Esophagus muscularis mucosa (tissue), 4 donors: Measurements from ENCODE around the gene AIP.

Source experiments
- CTCF ChIP-seq, 3 experiments: fragments of 200-600 bp in 2 of 3; fragments of 450-650 bp in 1 of 3; sonication (generic) in 2 of 3; IDR thresholded peaks; one replicate each; pipeline ENCODE4 v1.5.1; 2017 to 2019; ENCODE audit warnings: antibody characterized with exemption in 3 of 3, mild to moderate bottlenecking in 2 of 3, moderate library complexity in 1 of 3
- EP300 ChIP-seq: sonication (generic); formaldehyde crosslinking; IDR thresholded peaks from one replicate; pipeline ENCODE4 v1.6.1; 2017; ENCODE audit warnings: antibody characterized with exemption
- POLR2A ChIP-seq: fragments of 450-650 bp; IDR thresholded peaks from one replicate; pipeline ENCODE4 v1.6.1; 2017; ENCODE audit warnings: antibody characterized with exemption, moderate library complexity, mild to moderate bottlenecking, low read depth

GRCh38 chr11:67457453-67457852 is 25.4 kb upstream of the AIP start:
- TF ChIP-seq CTCF (IDR thresholded peaks at IDR 0.05) (no peak), EP300 (no peak), POLR2A (no peak)
